ENCODE results near the gene ARHGAP12.

The ARHGAP12 gene

GRCh38 chr10:31885971-31886370 lies 42.7 kb downstream of the ARHGAP12 start:
- ChIA-PET POLR2A (interaction anchor here (0.7 kb wide), 1 partner anchor 45 kb away, joined by 3 read pairs; no protein-coding TSS in a partner anchor), CTCF (interaction anchor here (1.4 kb wide), 1 partner anchor 24 kb away, joined by 3 read pairs; no protein-coding TSS in a partner anchor)
- H3K27ac ChIP-seq (ENCODE audit: extremely low read depth, low read depth, low read length): no peak overlapping the region
- no peaks in the 10 kb centered on the region for H3K36me3 ChIP-seq (ENCODE audit: control insufficient read depth in 2 of 2, insufficient read depth in 1 of 2, low read length in 2 of 2)
- no peak overlapping the region for H3K4me3 ChIP-seq (ENCODE audit: low read depth, low read length)
- no peaks in the 10 kb centered on the region for H3K9me3 ChIP-seq (ENCODE audit: control insufficient read depth, insufficient read depth, low read depth, low read length)
- TF ChIP-seq PRDM2 (tag by site-specific recombination; IDR thresholded peaks at IDR 0.05; ENCODE audit: borderline replicate concordance): no peak
- TF ChIP-seq SP3 (tag by site-specific recombination; IDR thresholded peaks at IDR 0.05): no peak
- no peak for TF ChIP-seq ZSCAN30 (tag by site-specific recombination; IDR thresholded peaks at IDR 0.05)
- no peak for TF ChIP-seq ZNF155 (tag by site-specific recombination; IDR thresholded peaks at IDR 0.05)
- no peaks in the 10 kb centered on the region for H3K4me1 ChIP-seq (ENCODE audit: control insufficient read depth, insufficient read depth, low read length)

- Histone ChIP-seq H3K9me3 (ENCODE audit: control insufficient read depth, insufficient read depth, low read depth, low read length) (no peaks in the 10 kb centered on the region), H3K36me3 (ENCODE audit: control insufficient read depth in 2 of 2, insufficient read depth in 1 of 2, low read length in 2 of 2) (no peaks in the 10 kb centered on the region), H3K27ac (ENCODE audit: extremely low read depth, low read depth, low read length) (no peak overlapping the region), H3K4me1 (ENCODE audit: control insufficient read depth, insufficient read depth, low read length) (no peaks in the 10 kb centered on the region), H3K4me3 (ENCODE audit: low read depth, low read length) (no peak overlapping the region)
- ChIA-PET POLR2A (no interaction called here), CTCF (no interaction called here)
- no peak for TF ChIP-seq ZNF292 (tag by site-specific recombination; IDR thresholded peaks at IDR 0.05; ENCODE audit: borderline replicate concordance, low read depth)
- no peak for TF ChIP-seq ZNF610 (tag by site-specific recombination; IDR thresholded peaks at IDR 0.05; ENCODE audit: borderline replicate concordance)
- no peak for TF ChIP-seq ZEB2 (tag by site-specific recombination; IDR thresholded peaks at IDR 0.05)
- TF ChIP-seq TCF7L2 (IDR thresholded peaks at IDR 0.05; ENCODE audit: borderline replicate concordance, low read depth, low read length): no peak
- no peak for TF ChIP-seq ZNF837 (tag by site-specific recombination; IDR thresholded peaks at IDR 0.05)
- TF ChIP-seq ZNF580 (tag by site-specific recombination; IDR thresholded peaks at IDR 0.05): no peak
Observed at GRCh38 chr10:31884386-31884785, 44.2 kb downstream of the ARHGAP12 start.

- CTCF ChIA-PET: interaction anchor here (1.6 kb wide), 1 partner anchor 21 kb away, joined by 4 read pairs; no protein-coding TSS in a partner anchor
- TF ChIP-seq KLF9 (tag by site-specific recombination; IDR thresholded peaks at IDR 0.05; ENCODE audit: low read depth) (no peak), ZNF37A (tag by site-specific recombination; IDR thresholded peaks at IDR 0.05) (no peak), ZNF521 (tag by site-specific recombination; IDR thresholded peaks at IDR 0.05) (no peak), ZNF114 (tag by site-specific recombination; IDR thresholded peaks at IDR 0.05) (no peak), GLIS1 (tag by site-specific recombination; IDR thresholded peaks at IDR 0.05) (no peak), ZFP37 (tag by site-specific recombination; IDR thresholded peaks at IDR 0.05) (no peak), MYNN (tag by site-specific recombination; IDR thresholded peaks at IDR 0.05; ENCODE audit: borderline replicate concordance) (no peak)
- Histone ChIP-seq H3K4me3 (ENCODE audit: low read depth, low read length) (no peak overlapping the region), H3K27ac (ENCODE audit: extremely low read depth, low read depth, low read length) (no peak overlapping the region), H3K4me1 (ENCODE audit: control insufficient read depth, insufficient read depth, low read length) (no peaks in the 10 kb centered on the region), H3K36me3 (ENCODE audit: control insufficient read depth in 2 of 2, insufficient read depth in 1 of 2, low read length in 2 of 2) (no peaks in the 10 kb centered on the region), H3K9me3 (ENCODE audit: control insufficient read depth, insufficient read depth, low read depth, low read length) (no peaks in the 10 kb centered on the region)
- POLR2A ChIA-PET: no interaction called here
Observed at GRCh38 chr10:31883397-31883796, 45.2 kb downstream of the ARHGAP12 start.
